BE2C (cell line): ENCODE results near the gene YBX1.
"Not testable (repeated sequence)": the region's sequence is repeated elsewhere in the genome, so short reads cannot be mapped to it uniquely, and the experiment has no call there.

Source experiments
- DNase-seq: peaks from one replicate; pipeline ENCODE4 v3.0.0-alpha.2; 2020
- H3K27me3 ChIP-seq: fragments of 250-450 bp; sonication (Bioruptor Pico); 2 replicates; pipeline ENCODE4 v1.5.1; 2020; ENCODE audit warnings: mild to moderate bottlenecking
- H3K36me3 ChIP-seq: fragments of 250-450 bp; sonication (Bioruptor Pico); 2 replicates; pipeline ENCODE4 v1.5.1; 2020; ENCODE audit warnings: mild to moderate bottlenecking
- H3K4me1 ChIP-seq: fragments of 250-450 bp; sonication (Bioruptor Pico); 2 replicates; pipeline ENCODE4 v1.5.1; 2020
- H3K4me3 ChIP-seq: 2 replicates; pipeline ENCODE4 v1.5.1; 2011; ENCODE audit warnings: low read depth, low read length
- H3K9me3 ChIP-seq: fragments of 250-450 bp; sonication (Bioruptor Pico); 2 replicates; pipeline ENCODE4 v1.5.1; 2020
- CTCF ChIP-seq: IDR thresholded peaks from 2 replicates; pipeline ENCODE4 v1.5.1; 2012; ENCODE audit warnings: mild to moderate bottlenecking, low read depth, low read length

YBX1 gene

GRCh38 chr1:42675467-42675866 lies 6.8 kb upstream of the YBX1 start:
- no peaks in the 10 kb centered on the region for H3K4me1 ChIP-seq
- DNase-seq = no peak
- TF ChIP-seq CTCF = no peak
- H3K36me3 ChIP-seq = no peaks in the 10 kb centered on the region
- H3K9me3 ChIP-seq = no peaks in the 10 kb centered on the region
- H3K27me3 ChIP-seq = no peaks in the 10 kb centered on the region
- H3K4me3 ChIP-seq = no peak overlapping the region

GRCh38 chr1:42676534-42677087 lies 5.6 kb upstream of the YBX1 start:
- Histone ChIP-seq H3K4me3 (no peak overlapping the region), H3K36me3 (no peaks in the 10 kb centered on the region), H3K4me1 (no peaks in the 10 kb centered on the region), H3K27me3 (no peaks in the 10 kb centered on the region), H3K9me3 (no peaks in the 10 kb centered on the region)
- no peak for TF ChIP-seq CTCF
- no peak for DNase-seq

- Histone ChIP-seq H3K27me3 (no peaks in the 10 kb centered on the region), H3K36me3 (peaks cover 12% of the 10 kb centered on the region), H3K9me3 (no peaks in the 10 kb centered on the region), H3K4me3 (no peak overlapping the region), H3K4me1 (no peaks in the 10 kb centered on the region)
- no peak for DNase-seq
- no peak for TF ChIP-seq CTCF
Observed at GRCh38 chr1:42679364-42679983, 2.7 kb upstream of the YBX1 start.

- Histone ChIP-seq H3K4me1 (no peaks in the 10 kb centered on the region), H3K9me3 (no peaks in the 10 kb centered on the region), H3K36me3 (peaks cover 15% of the 10 kb centered on the region), H3K4me3 (no peak overlapping the region), H3K27me3 (no peaks in the 10 kb centered on the region)
- TF ChIP-seq CTCF = no peak
- DNase-seq = no peak
Observed at GRCh38 chr1:42680055-42680454, 2.2 kb upstream of the YBX1 start.

- no peaks in the 10 kb centered on the region for H3K4me1 ChIP-seq
- TF ChIP-seq CTCF = no peak
- H3K9me3 ChIP-seq = no peaks in the 10 kb centered on the region
- H3K4me3 ChIP-seq = peak overlapping the region; percentile 88
- H3K27me3 ChIP-seq = no peaks in the 10 kb centered on the region
- peaks cover 24% of the 10 kb centered on the region for H3K36me3 ChIP-seq
- no peak for DNase-seq
Observed at GRCh38 chr1:42680921-42681683, 1.1 kb upstream of the YBX1 start.

GRCh38 chr1:42682484-42682738 lies 193 bp downstream of the YBX1 start:
- Histone ChIP-seq H3K36me3 (peaks cover 28% of the 10 kb centered on the region), H3K4me3 (peak overlapping the region; percentile 28; the same call in 1 of the 2 replicates)
- not testable (repeated sequence) for H3K4me1 ChIP-seq, H3K27me3 ChIP-seq, H3K9me3 ChIP-seq, DNase-seq
